ENCODE results near the gene APOBEC2. TPM values are rescaled to one million over a fixed set of nuclear protein-coding genes. Genes with fewer than 3 reads are reported as not detected.

The APOBEC2 gene
- total RNA-seq, 1 donor from 2014 or later: not detected

GRCh38 chr6:41090841-41091761 lies 38.1 kb downstream of the APOBEC2 start:
- DNase-seq (ENCODE audit: low read depth, low spot score): no peak
- H3K4me3 Mint-ChIP-seq: no peak overlapping the region
- H3K36me3 Mint-ChIP-seq (ENCODE audit: low read depth): peaks cover 20% of the 10 kb centered on the region
- no peaks in the 10 kb centered on the region for H3K27me3 Mint-ChIP-seq (ENCODE audit: low read depth)
- no peaks in the 10 kb centered on the region for H3K9me3 Mint-ChIP-seq
- TF ChIP-seq CTCF (conservative IDR thresholded peaks at IDR 0.05): no peak
- no peak overlapping the region for H3K27ac Mint-ChIP-seq (ENCODE audit: unreplicated experiment)
- no peaks in the 10 kb centered on the region for H3K4me1 Mint-ChIP-seq

- peak; percentile 61 for TF ChIP-seq CTCF (conservative IDR thresholded peaks at IDR 0.05)
- Mint-ChIP-seq H3K27me3 (ENCODE audit: low read depth) (no peaks in the 10 kb centered on the region), H3K4me1 (peaks cover 5% of the 10 kb centered on the region), H3K36me3 (ENCODE audit: low read depth) (peaks cover 29% of the 10 kb centered on the region), H3K9me3 (no peaks in the 10 kb centered on the region), H3K4me3 (no peak overlapping the region), H3K27ac (ENCODE audit: unreplicated experiment) (no peak overlapping the region)
- no peak for DNase-seq (ENCODE audit: low read depth, low spot score)
Observed at GRCh38 chr6:41092421-41093140, 39.6 kb downstream of the APOBEC2 start.

GRCh38 chr6:41093729-41094128 lies 40.7 kb downstream of the APOBEC2 start:
- TF ChIP-seq CTCF (conservative IDR thresholded peaks at IDR 0.05): no peak
- Mint-ChIP-seq H3K27ac (ENCODE audit: unreplicated experiment) (no peak overlapping the region), H3K9me3 (no peaks in the 10 kb centered on the region), H3K4me1 (peaks cover 11% of the 10 kb centered on the region), H3K36me3 (ENCODE audit: low read depth) (peaks cover 36% of the 10 kb centered on the region), H3K27me3 (ENCODE audit: low read depth) (no peaks in the 10 kb centered on the region), H3K4me3 (no peak overlapping the region)
- DNase-seq (ENCODE audit: low read depth, low spot score): no peak

- no peak overlapping the region for H3K27ac Mint-ChIP-seq (ENCODE audit: unreplicated experiment)
- H3K9me3 Mint-ChIP-seq: no peaks in the 10 kb centered on the region
- DNase-seq (ENCODE audit: low read depth, low spot score): no peak
- H3K4me1 Mint-ChIP-seq: peaks cover 11% of the 10 kb centered on the region
- H3K4me3 Mint-ChIP-seq: no peak overlapping the region
- no peaks in the 10 kb centered on the region for H3K27me3 Mint-ChIP-seq (ENCODE audit: low read depth)
- peaks cover 46% of the 10 kb centered on the region for H3K36me3 Mint-ChIP-seq (ENCODE audit: low read depth)
- no peak for TF ChIP-seq CTCF (conservative IDR thresholded peaks at IDR 0.05)
Observed at GRCh38 chr6:41097467-41098090, 44.6 kb downstream of the APOBEC2 start.

- no peaks in the 10 kb centered on the region for H3K27me3 Mint-ChIP-seq (ENCODE audit: low read depth)
- H3K9me3 Mint-ChIP-seq: no peaks in the 10 kb centered on the region
- H3K36me3 Mint-ChIP-seq (ENCODE audit: low read depth): peaks cover 44% of the 10 kb centered on the region
- H3K4me3 Mint-ChIP-seq: no peak overlapping the region
- peaks cover 11% of the 10 kb centered on the region for H3K4me1 Mint-ChIP-seq
- TF ChIP-seq CTCF (conservative IDR thresholded peaks at IDR 0.05): no peak
- no peak for DNase-seq (ENCODE audit: low read depth, low spot score)
- H3K27ac Mint-ChIP-seq (ENCODE audit: unreplicated experiment): peak overlapping the region; percentile 22
Observed at GRCh38 chr6:41098366-41098765, 45.4 kb downstream of the APOBEC2 start.
